CD4-positive, alpha-beta T cell treated with Interferon alpha-2 for 1 hour (primary cell): ENCODE measurements around the gene NODAL.

Experiments used
- DNase-seq, 2 donors: peaks; one replicate each; pipeline ENCODE4 v3.0.0-alpha.2; 2020 to 2022

NODAL gene

DNA sequence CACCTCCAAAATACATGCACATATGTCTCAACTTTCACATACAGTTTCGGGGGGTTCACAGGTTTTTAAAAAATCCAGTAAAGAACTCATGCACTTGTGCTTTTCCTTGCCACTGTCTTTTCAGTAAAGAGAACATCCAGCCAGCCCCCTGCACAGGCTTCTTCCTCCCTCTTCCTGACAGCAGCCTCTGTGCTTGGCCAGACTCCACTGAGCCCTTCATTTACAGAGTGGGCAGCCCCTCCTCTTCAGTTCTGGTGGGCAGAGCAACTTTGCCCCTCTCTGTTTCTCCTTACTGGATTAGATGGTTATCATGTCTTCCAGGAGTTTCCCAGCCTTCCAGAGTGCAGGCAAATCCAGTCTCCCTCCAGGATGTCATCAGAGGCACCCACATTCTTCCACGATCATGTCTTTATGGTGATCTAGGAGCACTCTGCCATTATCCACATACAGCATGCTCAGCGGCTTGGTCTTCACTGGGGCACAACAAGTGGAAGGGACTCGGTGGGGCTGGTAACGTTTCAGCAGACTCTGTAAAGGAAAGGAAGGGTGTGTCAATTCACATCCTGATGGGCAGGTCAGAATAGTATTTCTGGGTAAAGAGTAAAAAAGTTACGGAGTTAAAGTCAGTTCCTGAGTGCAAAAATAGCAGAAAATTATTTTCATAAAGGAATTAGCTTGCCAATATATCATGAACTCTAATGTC, 8.8 kb downstream of the NODAL start:
- DNase-seq, result peak in 1 of 2 donors; percentile 13

DNA sequence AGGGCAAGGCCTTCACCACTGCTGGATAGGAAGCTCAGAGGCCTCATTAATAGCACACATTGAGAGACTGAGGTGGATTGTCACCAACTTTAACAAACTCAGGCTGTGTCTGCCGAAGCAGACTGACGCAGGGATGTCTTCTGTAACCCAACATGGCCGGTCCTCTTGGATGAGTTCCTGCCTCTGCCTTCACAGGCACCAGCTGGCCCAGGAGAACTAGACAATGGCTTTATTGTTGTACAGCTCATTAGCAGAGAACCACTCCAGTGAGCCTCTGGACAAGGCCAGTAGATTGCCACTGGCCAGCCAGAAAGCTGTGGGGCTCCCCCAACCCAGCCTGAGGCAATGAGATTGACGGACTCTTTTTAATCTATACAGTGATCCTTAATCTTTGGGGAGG, 9.4 kb downstream of the NODAL start:
- no peak for DNase-seq

DNA sequence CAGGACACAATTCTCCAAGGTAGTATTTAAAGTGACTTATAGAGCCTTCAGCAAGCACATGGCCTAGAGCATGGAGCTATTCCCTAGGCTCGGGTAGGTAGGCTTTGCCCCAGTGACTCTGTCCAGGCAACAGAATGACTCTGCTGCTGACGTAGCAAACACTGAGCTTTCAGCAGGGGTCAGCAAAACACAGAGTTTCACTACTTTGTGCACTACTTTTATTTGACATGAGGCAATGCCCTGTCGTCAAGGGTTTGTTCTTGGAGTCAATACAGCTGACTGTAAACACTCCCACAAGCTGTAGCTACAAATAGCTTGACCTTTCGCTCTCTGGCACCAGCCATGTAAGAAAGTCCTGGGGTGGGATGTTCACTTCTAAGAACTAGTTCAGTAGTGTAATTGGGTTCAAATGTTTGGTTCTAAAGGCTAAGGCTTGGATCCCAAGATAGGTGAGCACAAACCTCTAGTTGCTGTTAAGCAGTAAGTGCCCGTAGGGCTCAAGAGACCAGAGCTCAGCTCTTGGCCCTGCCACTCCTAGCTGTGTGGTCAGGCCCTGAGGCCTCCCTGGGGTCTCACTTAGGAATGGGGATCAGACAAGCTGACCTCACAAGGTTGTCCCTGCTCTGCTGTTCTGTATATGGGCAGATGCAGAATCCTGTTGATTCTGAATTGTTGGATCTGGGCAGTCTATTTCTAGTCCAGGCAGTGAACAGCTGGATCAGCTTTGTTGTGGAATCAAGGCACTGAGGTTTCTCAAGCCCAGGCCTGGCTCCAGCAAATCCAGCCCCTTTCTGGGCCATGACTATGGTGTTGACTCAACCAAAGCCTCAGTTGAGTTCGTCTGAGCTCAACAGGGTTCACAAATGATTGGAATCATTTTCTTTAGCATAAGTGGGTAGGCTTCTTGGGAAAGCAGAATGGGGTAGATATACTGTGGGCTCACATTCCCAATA, 10.7 kb downstream of the NODAL start:
- no peak for DNase-seq

DNA sequence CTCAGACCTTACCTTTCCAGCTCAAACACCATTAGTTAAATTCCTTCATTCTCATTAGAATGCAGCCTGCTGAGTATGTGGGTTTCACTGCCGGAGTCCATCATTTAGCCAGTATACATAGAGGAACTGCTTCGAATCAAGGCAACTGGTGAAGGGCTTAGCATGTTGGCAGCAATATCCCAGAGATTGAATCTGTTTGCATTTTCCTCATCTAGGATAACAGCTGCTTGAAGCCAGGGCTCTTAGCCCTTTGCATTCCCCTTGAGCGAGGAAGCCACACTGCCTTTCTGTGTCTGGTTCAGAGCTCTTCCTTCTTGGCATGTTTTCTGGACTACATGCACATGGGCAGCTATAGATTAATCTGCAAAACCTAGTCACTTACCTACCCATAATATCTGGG, 14.7 kb downstream of the NODAL start:
- no peak for DNase-seq

DNA sequence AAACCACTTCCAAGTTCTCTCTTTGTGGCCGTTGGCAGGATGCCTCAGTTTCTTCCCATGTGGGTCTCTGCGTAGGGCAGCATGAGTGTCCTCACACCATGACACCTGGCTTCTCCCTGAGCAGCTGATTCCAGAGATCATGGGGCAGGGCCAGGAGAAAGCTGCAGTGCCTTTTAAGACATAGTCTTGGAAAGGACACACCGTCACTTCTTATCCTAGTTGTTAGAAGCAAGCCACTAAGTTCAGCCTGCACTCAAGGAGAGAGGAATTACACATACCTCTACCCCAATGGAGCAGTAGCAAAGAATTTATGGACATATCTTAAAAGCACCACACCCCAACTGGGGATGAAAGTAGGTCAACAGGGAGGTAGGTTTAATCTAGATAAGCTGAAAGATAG, 16.4 kb downstream of the NODAL start:
- no peak for DNase-seq

DNA sequence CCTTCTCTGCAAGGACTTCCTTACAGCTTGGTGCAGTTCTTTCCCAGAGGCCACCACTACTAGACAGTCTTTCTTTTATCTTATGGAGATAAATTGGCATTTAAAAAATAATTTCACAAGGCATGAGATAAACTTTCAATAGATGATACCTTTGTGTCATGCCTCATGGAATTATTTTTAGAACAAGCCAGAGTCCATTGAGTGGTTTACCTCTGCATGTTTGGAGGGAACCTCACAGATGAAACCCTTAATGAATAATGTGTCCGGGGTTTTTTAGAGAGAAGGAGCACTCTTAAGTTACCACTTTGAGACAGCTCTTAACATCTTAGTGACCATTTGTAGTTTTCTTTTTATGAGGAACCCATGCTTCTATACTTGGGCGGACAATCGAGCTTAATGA, 17.2 kb downstream of the NODAL start:
- no peak for DNase-seq

DNA sequence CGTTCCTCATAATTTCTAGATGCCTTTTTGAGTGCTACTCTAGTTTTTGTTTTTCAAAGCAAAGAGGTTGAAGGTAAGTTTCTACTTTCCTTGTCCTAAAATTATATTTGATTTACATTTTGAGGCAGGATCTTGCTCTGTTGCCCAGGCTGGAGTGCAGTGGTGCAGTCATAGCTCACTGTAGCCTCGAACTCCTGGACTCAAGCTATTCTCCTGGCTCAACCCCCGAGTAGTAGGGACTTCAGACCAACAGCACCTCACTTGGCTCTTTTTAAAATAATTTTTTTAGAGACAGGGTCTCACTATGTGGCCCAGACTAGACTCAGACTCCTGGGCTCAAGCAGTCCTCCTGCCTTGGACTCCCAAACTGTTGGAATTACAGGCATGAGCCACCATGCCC, 22.8 kb downstream of the NODAL start:
- DNase-seq, result no peak

DNA sequence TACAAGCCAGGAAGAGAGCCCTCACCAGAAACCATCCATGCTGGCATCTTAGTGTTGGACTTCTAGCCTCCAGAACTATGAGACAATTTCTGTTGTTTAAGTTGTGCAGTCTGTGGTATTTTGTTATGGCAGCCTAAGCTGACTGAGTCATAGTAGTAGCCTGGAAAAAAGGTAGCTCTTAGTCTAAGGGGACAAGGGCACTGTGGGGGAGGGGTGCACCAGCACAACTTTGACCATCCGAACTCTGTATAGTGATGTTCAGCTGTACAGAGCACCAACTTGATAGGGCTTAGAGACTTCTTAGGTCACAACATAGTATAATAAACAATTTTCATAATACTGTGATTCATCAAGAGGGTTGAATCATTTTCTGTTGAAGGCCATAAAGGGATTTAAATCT, 23.3 kb downstream of the NODAL start:
- no peak for DNase-seq

DNA sequence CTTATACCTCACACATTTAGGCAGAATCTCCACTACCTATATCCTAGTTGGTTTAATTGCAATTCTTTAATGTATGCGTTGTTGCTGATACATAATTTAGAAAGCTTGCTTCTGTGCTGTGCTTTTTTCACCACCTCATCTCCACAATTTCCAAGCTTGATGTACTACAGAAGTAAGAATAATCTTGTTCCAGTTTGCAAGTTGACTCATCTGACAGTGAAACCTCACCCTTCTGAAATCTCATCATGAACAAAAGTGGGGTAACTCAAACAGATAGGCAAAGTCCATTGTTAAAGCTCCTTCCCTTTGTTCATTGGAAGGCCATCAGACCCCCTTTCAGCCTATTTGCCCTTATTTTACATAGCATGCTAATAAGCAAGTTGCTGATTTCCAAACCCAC, 23.9 kb downstream of the NODAL start:
- DNase-seq, result no peak

DNA sequence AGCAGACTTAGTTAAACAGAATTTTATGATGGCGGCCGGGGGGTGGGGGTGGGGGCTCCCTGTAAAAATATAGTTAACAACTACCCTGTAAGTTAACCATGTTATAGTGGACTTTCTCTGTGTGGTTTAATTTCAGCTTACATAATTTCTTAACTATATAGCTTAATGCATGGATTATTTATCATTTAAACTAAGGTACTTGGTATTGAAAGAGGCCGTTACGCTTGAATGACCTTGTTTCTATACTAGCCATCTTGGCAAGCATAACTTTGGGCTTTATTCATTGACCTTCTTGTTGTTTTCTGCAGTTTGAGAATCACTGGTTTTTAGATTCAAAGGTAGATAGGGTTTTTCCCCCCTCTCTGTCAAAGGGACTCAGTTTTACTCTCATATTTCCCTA, 29.1 kb downstream of the NODAL start:
- DNase-seq, result no peak

DNA sequence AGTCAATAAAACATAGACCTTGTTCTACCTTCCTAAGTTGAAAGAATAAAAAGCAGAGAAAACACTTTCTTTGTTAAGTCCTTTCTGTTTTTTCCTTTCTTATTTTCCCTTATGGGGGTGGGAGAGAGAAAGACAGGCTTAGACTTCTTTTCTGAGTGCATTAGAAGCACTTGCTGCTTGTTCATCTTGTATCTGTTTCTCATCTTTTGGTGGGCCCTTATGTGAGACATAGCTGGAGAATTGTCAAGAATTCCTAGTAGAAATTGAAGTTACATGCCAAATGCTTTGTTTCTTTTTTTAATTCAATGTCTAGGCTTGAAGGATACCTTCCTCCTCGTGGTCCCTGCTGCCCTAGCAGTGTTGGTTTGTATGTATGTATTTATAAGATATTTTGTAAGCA, 30.9 kb downstream of the NODAL start:
- no peak for DNase-seq

DNA sequence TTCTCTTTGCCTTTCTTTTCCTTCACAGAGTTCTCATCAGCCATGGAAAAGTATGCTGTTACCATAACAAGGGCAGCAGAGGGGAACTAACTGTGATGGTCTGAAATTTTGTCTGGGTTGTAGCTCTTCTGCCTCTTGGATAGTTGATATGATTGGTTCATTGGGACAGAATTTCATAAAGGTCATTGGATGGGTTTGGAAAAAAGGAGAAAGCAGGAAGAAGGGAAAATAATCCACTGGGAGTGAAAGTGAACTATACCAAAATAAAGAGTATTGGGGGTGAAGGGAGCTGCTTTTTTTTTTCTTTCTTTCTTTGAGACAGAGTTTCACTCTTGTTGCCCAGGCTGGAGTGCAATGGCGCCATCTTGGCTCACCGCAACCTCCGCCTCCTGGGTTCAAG, 31.7 kb downstream of the NODAL start:
- no peak for DNase-seq

DNA sequence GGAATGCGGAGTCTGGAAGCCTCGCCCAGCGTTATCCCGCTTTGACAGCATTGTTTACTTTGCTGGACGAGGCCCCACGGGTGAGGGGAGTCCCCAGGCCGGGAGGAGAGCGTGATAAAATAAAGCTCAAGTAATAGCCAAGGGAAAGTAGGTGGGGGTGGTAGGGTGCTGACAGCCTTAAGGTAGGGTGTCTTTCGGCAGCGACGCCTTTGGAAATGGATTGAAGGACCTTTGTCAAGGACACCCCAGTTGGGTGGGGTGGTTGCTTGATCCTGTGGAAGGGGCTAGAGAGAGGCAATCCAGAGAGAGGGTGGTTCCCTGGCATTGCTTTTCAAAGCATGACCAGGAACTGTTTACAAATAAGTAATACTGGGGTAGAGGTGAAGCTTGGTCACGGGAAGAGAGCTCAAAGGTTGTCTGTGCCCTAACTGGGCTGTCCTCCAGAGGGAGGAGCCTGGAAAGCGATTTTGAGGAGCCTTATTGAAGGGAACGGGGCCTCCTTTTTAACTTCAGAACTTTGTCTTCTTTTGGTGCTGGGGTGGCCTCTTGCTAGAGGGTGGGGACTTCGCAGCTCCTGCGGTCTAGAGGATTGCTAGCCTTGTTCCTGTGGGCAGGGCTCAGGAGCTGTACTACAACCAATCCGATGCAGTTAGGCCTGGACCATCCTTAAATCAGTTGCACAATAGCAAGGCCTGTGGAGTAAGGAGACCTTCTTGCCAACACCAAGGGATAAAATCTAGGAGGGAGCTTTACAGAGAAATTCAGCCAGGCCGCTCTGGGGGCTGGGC, 36.2 kb downstream of the NODAL start:
- DNase-seq, result peak; percentile 46 to 48

DNA sequence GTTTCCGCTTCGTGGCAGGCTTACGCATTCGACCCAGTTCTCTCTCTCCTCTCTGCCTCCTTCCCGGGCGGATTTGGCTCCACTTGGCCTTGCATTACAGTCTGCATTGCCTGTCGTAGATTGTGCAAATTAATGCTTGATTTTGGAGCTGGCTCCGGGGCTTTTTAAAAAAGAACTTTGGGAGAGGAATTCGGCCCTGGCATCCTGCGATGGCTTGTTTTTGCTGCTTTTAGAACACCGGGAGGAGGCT, 36.8 kb downstream of the NODAL start:
- DNase-seq, result no peak

DNA sequence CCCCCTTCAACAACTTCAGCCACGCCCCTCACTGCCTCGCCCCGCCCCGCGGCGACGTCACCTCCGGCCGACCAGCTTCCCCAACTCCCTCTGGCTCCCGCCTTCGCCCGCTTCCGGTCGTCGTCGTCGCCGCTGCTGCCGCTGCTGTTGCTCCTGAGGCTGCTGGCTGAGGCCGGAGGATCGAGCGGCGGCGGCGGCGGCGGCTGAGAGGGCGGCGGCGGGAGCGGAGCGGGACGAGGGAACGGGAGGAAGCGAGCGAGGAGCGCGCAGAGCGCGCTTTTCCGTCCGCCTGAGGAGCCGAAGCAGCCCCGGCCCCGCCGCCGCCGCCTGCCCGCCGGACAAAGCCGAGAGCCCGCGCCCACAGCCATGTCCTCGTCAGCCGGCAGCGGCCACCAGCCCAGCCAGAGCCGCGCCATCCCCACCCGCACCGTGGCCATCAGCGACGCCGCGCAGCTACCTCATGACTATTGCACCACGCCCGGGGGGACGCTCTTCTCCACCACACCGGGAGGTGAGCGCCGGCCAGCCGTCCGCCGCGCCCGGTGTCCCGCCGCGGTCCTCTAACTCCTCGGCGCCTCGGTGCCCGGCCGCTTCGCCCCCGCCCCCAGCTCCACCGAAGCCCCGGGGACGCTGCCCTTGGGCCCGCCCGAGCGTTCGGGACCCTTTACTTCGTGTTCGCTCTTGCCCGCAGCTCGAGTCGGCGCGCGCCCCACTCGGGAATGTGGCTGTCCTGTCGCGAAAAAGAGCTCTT, 37.3 kb downstream of the NODAL start, which contains the start of gene EIF4EBP2:
Gene EIF4EBP2, plus strand, starts transcription at position 110 of the 751 bp plus-strand sequence. Its CDS starts 257 bp downstream, at position 367.
- peak; percentile 95 to 98 for DNase-seq

DNA sequence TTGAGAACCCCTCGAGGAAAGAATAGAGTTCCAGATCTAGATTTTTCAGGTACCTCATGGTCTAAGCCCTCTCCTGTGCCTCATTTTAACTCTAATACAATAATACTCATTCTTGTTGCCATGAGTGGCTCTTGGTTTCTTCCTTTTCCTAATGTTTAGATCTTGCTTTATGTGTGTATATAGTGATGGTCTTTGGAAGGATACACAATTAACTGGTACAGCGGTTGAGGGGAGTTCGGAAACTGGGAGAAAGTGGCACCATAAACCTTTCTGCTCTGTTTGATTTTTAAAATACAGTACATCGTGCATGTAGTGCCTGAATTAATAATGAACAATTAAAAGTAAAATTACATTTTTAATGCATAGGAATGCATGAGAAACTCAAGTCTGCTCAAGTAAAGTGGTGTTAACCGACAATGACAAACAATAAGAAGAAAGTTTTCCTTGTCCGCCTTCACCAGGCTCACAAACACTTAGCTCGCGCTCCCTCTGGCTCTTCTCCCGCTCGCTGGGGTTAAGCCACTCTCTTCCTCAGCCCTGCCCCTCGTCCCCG, 37.9 kb downstream of the NODAL start:
- no peak for DNase-seq

DNA sequence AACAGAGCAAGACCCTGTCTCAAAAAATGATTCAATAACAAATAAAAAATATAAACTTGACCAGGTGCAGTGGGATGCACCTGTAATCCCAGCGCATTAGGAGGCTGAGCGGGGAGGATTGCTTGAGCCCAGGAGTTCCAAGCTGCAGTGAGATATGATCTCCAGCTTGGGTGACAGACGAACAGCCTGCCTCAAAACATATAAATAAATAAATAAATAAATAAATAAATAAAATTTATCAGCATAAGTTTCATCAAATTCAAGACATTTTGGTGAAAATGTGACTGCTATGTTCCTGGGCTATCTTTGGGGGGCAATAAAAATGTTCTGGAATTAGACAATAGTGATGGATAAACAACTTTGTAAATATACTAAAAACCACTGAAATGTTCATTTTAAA, 42.3 kb downstream of the NODAL start:
- no peak for DNase-seq

DNA sequence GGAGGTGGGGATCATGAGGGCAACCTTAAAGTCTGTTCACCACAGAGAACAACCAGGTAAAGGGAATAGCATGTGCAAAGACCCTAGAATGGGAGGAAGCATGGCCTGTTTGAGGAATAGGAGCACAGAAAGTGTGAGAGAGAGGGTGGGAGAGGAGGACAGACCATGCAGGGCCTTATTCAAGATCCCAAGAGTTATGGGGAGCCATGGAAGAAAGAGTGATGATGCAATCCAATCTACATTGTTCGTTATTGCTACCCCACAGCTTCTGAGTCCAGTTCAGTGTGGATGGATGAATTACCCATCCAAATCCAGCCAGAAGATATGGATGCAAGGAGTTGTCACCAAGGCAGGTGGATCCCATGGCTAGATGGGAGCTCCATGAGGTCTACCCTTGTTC, 45.3 kb downstream of the NODAL start:
- DNase-seq, result no peak

DNA sequence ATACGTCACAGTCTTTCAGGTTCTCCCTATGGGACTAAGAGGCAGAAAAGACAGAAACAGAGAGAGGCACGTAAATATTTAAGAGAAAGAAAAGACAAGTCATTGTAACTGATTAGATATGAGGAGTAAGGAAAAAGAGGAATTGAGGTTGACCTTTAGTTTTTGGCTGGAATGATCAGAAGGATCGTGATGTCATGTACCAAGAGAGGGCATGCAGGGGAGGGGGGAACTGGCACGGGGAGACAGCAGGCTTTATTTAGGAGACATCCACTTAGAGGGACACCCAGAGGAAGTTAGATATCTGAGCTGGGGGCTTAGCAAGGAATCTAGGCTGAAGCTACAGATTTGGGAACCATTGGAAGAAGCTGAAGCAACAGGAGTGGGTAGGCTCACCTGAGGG, 49.8 kb downstream of the NODAL start:
- no peak for DNase-seq
